Hematopoietic multipotent progenitor cell treated with erythropoietin and hydrocortisone succinate and interleukin-3 and kit ligand, for 15 days (in vitro differentiated cells): Measurements from ENCODE around the gene SPECC1L.

Experiments
- DNase-seq: peaks from one replicate; pipeline ENCODE4 v3.0.0-alpha.2; 2015; ENCODE audit warnings: low spot score

Gene SPECC1L

DNA sequence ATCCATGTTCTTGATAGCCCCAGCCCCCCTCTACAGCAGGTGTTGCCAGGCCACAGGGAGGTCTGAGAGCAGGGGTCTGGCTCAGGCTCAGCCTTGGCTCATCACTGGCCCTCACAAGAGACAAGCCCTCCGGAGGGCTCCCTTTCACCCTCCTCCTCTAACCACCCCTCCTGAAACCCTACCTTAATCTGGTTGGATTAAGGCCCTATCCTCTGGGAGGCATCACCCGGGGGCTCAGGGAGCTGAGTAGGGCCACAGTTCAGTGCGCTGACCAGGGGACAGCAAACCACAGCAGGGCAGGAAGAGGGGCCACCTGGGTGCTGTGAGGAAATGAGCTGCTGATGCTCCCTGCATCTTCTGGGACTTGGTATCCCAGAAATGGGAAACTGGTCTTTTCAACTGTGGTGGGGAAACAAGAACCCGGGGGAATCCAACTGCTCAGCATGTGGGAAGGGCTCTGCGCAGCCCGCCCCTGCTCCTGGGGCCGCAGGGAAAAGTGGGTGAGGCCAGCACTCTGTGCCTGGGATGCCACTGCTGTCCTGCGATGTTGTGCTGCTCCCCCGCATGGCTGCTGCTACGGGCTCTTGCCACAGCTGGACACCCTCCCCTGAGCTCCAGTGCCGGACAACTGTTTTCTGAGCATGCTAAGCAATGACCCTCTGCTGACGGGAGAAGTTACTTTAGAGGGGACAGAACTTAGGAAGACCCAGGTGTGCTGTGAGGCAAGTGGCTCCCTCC, 174.3 kb downstream of the SPECC1L start:
- no peak for DNase-seq

DNA sequence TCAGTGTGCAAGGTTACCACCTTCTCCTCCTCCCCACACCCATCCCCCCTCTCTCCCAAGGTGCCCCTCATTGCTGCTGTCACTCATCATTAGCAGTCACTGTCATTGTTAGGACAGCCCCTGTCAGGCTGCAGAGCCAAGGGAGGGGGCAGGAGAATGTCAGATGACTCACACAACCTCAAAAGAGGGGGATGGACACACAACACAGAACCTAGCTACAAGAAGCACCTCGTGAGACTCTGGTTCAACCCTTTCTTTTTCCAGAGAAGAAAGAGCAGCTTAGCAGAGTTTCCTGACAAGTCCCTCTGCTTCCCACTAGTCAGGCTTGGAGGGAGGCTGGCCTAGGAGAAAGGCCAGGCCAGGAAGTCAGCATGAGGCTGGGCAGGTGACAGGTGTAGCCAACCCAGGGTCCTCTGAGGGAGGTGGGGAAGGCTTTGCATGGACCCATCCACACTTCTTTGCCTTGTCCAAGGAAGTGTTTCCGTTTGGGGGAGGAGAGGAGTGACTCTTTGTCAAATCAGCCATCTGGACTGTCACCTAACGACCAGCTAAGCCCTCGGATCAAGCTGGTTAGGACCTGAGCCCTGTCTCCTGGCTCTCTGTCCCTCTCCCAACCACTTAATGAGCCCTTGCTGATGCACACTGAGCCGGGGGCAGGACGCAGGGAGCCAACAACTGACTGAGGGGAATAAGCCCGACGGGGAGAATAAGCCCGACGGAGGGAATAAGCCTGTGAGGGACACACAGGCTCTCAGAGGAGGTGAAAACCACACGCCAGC, 175.0 kb downstream of the SPECC1L start:
- DNase-seq, result no peak

DNA sequence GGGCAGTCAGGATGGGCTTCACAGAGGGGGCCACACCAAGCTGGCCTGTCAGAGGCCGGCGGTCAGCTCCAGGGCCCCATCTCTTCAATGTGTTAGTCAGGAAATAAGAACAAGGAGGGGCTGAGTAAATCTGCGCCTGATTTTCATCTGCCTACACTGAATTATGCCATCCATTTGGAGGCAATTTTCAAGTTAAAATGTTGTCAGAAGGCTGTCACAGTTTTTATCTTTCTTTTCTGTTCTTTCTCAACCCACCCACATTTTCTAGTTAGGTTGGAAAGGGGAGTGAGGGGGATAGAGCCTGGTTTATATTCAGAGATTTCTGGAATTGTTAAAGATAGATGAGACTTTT, 175.6 kb downstream of the SPECC1L start:
- DNase-seq, result no peak

DNA sequence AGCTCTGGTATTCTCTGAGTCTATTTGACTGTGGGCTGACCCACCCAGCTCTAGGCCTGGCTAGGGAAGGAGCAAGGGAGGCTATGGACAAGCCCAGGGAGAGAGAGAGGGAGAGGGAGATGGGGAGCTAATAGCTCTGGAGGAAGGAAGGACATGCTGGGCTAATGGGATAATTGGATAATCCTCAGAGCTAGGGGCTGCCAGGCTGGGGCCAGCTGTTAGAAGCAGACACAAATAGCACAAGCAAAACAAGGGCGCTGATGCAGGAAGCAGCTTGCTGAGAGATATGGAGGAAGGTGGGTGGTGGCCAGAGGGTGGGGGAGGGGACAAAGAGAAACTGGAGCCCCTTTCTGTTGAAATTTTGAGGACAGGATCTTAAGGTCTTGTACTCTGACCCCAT, 180.0 kb downstream of the SPECC1L start:
- no peak for DNase-seq

DNA sequence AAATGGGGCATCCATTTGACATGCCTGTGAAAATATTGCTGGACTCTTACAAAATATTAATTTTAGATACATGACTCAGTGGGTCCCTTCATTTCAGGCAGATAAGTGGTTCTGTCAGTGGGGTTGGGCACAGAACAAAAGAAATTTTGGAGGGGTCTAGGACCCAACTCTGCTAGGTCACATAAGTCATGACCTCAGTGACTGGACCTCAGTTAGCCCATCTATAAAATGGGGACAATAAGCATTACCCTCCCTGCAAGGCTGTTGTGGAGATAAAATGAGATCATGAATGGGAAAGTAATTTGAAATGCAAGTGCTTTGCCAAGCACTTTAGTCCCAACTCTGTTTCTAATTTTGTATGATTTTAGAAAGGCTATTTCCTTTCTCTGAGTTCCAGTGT, 180.5 kb downstream of the SPECC1L start:
- DNase-seq, result no peak

DNA sequence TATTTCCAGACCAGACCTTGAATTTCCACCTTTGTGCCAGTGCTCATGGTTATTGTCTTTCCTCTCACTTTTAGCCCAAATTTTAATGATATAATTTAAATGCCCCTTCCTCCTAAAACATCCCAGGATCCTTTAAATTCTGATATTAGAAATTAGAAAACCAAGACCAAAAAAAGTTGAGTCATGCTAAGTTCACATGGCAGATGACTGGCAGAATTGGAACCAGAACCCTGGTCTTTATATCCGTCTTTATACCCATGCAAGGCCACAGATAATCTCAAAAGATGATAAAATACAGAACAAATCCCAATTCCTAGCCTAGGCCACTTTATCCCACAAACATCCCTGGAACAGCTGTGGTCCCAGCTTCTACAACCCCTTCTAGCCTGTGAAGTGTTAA, 183.2 kb downstream of the SPECC1L start:
- DNase-seq, result no peak

DNA sequence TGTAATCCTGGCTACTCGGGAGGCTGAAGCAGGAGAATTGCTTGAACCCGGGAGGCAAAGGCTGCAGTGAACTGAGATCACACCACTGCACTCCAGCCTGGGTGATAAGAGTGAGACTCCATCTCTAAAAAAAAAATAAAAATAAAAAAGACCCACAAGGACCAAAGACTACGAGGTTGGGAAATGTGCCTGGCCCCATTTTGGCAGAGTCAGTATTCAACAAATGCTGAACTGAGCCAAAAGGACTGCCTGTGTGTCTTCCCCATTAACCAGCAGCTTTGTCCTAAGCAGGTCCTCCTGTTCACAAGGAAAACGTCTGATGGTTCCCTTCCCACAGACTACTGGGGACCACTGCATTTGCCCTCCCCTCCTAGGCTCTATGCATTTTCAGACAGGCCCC, 184.4 kb downstream of the SPECC1L start:
- no peak for DNase-seq

DNA sequence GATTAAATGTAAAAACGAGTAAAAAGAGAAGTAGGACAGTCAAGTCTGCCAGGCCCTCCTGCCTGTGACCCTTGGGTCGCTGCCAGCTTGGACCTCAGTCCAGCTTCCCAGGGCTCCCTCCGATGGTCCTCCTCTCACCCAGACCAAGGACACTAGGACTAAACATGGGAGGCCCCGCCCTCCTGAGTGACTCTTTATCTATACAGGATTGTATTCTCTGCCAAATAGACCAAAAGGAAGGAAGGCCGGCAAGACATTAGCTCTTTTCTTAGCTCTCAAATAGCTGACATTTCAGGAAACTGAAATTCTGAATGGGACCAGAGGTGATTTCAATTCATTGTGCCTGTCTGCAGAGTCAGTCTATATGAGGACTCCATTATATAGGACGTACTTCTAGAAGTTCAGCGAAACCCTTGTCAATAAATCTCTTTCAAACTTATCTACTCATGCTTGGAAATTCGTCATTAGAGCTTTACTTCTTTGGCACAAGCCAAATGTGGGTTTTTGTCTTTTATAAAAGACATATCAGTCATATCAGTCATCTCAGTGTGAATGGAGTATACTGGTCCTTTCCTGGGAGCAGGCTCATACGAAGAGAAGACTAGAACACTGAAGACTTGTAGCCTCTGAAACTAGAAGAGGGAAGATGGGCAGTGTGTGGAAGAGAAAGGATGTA, 185.3 kb downstream of the SPECC1L start:
- no peak for DNase-seq

DNA sequence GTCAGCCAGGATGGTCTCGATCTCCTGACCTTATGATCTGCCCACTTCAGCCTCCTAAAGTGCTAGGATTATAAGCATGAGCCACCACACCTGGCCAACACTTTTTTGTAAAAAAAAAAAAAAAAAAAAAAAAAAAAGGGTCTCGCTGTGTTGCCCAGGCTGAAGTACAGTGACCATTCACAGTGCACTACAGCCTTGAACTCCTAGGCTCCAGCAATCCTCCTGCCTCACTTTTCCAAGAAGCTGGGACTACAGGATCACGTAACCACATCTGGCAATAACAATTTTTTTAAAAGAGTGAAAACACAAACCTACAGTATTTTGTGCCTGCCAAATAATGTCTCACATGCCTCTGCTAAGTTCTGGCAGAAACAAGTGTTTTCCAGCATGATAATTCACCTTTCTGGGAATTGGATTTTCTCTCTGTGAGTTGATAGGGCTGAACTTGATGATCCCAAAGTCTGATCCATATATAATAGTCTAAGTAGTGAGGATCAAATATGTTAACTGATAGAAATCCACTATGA, 187.3 kb downstream of the SPECC1L start:
- no peak for DNase-seq

DNA sequence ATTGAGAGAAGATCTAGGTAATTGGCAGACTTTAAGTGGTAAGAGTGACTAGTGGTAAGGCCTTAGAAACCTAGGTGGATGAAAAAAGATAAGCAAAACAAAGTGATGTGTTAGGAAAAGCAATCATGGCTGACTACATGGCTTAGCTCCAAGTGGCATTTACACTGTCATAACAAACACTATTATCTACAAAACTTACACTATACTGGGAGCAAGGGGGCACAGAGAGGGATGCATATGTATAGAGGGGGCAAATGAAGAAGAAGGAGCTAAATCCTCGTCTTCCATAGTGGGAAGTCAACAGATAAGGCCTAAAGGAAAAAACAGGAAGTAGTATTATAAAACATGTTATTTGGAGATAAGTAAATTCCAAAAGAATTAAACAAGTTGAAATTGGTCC, 189.3 kb downstream of the SPECC1L start:
- no peak for DNase-seq

DNA sequence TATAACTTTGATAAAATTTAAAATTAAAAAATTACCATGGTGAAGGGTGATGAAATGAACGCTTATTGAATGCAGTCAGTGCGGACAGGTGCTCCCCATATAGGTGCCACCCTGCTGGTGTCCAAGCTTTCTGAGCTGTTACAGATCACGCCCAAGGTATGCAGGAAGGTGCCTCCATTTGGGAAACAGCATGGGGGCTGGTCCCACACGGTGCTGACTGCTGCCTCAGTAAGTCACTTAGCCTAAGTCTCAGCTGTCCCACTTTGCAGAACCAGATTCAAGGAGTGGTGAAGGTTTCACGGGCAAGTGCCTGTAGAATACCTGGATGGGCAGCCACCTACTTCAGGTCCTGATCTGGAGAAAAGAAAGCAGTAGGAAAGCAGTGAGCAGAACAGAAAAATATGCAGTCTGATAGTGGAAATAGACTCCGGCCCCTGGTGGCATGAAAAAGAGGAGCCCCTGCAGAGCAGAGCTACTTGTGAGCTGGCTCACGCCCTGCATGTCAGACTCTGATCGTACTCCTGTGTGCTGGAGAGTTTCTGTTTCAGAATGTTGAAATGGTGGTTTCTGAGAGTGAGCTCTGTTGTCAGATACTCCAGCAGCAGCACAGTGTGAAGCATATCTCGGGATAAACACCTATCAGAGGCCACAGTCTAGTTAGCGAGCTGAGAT, 189.9 kb downstream of the SPECC1L start:
- DNase-seq, result no peak

DNA sequence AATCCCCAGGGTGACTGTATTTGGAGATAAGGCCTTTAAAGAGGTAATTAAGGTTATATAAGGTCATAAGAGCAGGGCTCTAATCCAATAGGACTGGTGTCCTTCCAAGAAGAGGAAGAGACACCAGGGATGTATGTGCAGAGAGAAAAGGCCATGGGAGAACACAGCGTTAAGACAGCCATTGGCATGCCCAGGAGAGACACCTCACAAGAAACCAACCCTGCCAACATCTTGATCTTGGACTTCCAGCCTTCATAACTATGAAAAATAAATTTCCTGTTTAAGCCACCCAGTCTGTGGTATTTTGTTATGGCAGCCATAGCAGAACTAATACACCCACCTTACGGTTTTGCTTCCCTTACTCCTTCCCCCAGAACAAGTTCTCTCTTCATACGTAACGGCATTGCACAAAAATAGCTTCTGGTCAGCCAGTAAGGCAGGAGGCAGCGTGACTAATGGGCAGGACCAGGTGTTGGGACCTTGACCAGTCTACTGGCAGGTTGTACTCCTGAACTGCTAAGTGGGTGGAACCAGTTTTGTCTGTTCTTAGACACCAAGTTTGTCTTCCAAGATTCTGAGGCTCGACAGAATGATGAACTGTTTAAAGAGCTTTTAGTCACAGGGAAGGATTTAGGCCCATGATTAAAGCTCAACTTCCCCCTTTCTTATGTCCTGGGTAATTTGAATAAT, 192.6 kb downstream of the SPECC1L start:
- DNase-seq, result no peak

DNA sequence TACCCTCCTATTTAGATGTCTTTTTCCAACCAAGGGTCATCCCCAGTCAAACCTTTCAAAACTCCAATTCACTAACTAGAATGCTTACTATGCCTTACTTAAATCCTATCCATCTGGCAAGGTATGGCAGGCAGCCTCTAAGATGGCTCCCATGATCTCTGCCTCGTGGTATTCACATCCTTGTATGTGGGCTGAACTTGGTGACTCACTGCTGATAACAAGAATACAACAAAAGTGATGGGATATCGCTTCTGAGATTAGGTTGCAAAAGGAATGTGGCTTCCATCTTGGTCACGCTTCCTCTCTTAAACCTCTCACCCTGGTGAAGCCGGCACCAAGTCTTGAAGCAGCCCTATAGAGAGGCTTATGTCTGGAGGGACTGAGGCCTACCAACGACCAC, 194.9 kb downstream of the SPECC1L start:
- no peak for DNase-seq

DNA sequence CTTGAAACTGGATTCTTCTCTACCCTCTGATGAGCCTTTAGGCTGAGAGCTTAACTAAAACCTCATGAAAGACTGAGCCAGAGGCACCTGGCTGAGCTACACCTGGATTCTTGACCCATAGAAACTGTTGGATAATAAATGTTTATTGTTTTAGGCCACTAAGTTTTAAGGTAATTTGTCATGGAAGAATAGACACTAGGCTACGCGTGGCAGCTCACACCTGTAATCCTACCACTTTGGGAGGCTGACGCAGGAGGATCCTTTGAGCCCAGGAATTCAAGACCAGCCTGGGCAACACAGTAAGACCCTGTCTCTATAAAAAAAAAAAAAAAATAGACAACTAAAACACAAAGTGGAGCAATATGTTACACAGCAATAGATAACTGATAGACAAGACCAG, 195.3 kb downstream of the SPECC1L start:
- no peak for DNase-seq

DNA sequence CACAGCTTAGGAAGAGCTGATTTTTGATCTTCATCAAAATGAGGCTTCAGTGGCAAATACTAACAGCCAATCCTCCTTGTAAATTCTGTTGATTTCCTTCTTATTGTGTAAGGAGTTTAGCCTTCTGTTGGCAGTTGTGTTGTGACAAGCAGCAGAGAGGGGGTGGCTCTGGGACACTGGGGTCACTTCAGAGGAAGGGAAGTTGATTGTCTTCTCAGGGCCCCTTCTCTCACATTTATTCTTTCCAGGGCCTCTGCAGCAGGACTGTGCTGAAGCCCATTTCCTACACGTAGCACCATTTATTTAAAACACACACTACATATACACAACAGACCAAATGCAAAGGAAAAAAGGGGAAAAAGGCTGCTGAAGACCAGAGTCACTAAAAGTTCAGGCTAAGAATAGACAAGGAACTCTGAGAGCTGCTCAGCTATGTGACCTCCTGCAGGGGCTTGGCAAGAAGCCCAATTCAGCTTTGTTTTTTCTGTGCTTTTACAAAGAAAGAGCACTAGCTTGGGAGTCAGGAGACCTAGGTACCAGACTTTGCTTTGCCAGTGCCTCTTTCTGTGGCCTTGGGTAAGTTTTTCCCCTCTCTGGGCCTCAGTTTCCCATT, 196.2 kb downstream of the SPECC1L start:
- no peak for DNase-seq

DNA sequence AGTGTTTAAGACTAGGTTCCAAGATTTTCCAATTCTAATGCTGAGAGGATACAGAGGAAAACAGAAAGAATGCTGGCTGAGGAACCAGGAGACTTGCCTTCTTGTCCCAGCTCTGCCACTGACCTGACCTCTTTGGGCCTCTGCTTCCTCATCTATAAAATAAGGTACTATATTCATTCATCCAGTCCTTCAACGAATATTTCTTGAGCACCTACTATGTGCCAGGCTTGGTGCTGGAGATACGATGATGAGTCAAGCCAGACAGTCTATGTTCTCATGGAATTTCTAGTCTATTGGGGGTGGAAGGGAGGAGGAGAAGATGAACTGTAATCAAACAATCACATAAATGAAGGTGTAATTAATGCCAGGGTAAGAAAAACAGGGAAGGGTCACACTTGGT, 196.7 kb downstream of the SPECC1L start:
- no peak for DNase-seq
